CMK (cell line): ENCODE results near the gene TALDO1.

ENCODE experiments used
- DNase-seq: peaks from one replicate; pipeline ENCODE4 v3.0.0-alpha.2; 2010; ENCODE audit warnings: low read depth

Gene TALDO1

DNA sequence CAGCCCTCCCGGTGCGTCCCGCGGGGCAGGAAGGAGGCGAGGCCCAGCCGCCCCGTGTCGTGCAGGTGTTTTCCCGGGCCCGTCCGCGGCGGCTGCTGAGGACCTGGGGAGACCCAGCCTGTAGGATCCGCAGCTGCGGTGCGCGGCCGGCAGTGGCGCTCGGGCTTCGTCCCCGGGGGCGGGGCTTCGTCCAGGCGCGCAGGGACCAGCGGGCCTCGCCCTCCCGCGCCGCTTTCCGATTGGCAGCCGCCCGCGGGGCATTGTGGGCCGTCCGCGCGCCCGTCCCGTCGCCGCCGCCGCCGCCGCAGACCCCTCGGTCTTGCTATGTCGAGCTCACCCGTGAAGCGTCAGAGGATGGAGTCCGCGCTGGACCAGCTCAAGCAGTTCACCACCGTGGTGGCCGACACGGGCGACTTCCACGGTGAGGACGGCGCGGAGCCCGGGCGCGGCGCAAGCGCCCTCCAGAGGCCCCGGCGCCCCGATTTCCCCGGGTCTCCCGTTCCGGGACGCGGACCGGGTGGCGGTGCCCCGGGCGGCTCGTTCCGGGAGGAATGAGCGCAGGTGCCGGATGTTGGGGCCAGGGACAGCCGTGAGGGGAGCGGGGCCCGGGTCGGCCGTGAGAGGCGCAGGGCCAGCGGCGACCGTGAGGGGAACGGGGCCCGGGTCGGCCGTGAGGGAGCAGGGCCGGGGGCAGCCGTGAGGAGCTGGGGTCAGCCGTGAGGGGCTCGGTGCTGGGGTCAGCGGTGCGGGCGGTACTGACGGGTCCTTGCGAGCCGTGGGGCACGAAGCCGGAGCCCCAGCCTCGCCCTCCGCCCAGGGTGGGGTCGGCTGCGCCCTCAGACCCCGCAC lies at the start of gene TALDO1:
Gene TALDO1 (plus strand): TSS at position 307 of the 849 bp plus-strand sequence. CDS start 18 bp downstream, at position 325.
- DNase-seq = no peak

DNA sequence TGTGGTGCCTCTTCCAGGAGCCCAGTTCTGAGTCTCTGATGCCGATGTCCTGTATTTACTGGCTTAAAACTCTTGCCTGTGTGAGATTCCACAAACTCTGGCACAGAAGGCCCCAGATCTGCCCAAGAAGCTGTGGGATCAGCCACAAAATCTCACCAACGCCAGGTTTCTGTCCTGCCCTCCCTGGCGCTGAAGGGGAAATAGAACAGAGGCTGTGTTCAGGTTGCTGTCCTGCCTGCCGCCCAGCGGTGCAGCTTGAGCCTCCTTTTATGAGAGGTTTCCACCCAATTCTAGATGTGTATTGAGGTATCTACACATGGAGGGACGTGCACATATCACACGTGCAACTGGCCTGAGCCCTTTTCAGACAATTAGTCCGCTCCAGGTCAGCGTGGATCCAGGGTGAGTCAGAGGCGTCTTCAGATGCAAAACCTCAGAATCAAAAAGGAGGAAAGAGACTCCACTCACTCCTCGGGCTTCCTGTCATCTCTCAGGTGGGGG lies 49.4 kb upstream of the TALDO1 start:
- no peak for DNase-seq

DNA sequence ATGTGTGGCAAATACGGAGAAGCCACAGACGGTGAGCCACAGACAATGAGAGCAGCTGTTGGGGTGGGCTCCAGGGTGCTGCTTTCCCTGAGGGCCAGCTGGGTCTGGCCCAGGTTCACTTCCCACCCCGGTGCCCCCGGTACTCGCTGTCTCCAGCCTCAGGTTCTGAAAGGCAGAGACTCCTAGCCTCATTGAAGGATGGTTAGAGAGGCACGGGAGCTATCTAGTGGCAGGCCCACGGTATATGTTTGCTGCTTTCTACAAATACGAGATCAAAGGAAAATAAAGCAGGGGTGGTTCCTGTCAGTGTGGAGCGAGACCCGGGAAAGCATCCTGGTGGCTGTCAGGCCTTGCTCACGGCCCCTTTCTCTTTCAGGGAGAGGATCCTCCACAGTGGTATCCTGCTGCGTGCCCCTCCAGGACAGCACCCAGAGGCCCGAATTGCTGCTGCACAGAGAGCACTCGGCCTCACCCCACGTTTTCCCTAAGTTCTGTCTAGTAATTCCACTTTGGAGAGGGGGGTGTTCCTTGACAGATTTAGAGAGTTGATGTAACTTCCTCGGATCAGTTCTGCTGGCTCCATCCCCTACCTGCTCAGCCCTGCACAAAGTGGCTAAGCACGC lies 48.7 kb upstream of the TALDO1 start:
- DNase-seq = no peak

DNA sequence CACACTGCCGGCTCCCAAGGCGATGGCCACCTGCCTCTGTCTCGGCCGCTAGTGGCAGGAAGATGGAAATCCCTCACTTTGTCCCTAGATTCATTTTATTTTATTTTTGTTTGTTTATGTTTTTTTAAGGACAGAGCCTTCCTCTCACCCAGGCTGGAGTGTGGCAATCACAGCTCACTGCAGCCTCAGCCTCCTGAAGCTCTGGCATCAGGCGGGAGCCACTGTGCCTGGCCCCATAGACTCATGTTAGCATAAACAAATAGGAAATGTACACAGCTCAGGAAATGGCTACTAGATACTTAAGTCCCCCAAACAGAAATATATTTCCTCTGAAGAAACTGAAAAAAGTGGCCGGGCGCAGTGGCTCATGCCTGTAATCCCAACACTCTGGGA lies 48.2 kb upstream of the TALDO1 start:
- no peak for DNase-seq

DNA sequence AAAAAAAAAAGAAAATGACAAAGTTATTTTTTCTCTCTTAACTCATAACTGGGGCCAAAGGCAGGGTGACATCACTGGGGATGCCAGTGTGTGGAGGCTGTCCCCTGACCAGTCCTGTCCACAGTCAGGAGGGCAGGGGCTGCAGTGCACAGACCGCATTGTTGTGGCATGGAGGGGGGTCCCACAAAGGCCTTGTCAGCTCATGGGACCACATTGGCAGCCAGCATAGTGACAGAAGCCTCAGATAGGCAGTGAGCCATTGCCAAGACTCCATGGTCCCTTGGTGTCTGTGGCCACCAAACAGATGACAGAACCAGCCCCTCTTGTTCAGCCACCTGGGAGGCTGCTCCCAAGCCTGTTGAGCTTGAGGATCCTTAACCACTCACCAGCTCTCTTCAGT lies 47.5 kb upstream of the TALDO1 start:
- DNase-seq = no peak

DNA sequence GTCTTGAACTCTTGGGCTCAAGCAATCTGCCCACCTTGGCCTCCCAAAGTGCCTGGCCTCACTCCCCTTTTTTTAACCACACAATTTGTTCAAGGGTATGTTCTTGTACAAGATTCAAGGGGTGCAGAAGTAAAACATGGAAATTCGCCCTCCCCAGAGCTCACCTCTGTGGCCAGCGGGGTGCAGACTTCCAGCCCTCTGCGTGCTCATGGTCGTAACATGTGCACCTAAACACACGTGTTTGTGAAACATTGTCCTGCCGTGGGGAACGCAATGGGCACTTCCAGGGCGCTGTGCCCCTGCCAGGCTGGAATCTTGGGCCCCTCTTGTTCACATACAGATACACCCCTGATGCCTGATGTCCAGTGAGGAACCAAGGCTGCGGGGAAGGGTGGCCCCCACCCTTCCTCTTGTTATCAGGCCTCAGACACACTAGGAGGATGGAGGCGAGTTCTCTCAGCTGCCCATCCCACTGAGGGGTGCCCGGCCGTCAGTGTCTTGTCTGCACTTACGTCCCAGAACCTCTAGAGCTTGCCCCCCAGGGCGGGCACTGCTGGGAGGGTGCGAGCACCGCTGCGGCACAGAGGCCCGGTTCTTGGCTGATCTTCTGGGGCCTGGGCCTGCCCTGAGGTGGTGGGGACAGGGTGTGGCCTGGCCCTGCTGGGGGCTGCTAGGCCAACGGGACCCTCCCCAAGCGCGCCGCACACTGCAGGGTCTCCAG lies 45.4 kb upstream of the TALDO1 start:
- DNase-seq = no peak

DNA sequence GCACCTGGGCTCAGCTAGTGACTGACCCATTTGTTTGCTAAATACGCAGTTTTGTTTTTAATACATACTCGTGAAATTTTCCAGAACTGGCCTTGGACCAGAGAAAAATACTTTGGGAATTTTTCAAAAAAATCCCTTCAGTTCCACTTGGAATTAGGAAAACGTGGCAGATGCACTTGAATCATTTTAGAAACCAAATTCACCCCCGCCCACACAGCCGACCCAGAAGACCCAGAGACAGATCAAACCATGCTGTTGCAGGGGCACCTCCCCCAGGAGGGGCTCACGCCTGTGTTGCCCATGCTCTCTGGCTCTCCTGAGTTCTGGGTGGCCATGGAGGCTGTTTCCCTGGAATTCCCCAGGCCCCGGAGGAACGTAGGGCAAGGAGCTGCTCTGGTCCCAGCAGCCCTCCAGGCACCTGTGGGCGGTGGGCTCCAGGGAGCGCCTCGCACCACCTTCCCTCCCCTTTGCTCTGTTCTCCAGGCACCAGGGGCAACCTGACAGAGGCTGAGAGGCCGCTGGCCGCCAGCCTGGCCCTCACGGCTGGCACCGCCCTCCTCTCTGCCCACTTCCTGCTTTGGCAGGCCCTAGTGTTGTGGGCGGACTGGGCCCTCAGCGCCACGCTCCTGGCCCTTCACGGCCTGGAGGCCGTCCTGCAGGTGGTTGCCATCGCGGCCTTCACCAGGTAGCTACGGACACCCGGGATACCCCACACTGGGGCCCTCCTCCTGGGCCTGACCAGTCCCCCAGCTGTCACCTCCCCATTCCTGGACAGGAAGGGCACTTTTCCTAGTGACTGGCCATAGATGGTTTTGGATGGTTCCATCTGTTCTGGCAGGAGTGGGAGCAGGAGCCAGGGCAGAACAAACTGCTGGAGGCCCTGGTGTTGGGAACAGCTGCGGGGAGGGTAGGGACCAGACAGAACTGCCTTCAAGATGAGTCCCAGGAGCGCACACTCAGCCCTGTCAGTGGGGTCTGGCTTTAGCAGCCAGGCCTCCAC lies 44.5 kb upstream of the TALDO1 start:
- DNase-seq = no peak

DNA sequence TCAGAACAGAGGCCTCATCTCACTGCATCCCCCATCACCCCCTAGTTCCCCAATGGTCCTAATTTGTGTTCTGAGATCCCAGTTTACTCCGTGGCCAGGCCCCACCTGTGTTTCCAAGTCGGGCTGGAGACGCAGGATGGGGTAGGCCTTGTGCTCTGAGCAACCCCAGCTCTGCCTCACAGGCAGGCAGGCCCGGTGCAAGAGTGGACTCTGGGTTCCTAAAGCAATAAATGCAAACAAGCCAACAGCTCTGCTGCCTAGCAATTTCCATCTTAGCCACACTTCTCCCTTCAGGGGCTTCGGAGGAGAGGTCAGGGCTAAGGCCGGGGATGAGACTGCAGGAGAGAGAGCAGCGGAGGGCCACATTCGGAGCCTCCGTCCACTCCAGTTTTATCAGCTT lies 43.8 kb upstream of the TALDO1 start:
- DNase-seq = no peak

DNA sequence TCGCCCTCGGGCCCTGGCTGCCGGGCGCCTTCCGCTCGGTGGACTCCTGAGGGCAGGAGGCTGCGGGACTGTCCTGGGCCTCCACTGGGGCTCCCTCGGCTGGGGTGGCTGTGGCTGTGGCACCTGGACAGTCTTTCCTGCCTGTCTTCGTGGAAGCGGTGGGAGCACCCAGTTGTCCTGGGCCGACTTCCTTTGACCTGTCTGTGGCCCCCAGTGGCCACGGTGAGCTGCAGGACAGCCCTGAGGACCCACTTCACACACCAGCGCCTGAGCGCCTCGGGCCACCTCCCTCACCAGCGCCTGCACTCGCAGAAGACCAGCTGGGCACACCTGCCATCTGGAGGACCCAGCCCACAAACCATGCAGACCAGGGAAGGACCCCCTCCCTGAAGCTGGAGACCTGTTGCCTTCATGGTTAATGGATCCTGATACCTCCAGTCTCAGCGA lies 43.0 kb upstream of the TALDO1 start:
- no peak for DNase-seq

DNA sequence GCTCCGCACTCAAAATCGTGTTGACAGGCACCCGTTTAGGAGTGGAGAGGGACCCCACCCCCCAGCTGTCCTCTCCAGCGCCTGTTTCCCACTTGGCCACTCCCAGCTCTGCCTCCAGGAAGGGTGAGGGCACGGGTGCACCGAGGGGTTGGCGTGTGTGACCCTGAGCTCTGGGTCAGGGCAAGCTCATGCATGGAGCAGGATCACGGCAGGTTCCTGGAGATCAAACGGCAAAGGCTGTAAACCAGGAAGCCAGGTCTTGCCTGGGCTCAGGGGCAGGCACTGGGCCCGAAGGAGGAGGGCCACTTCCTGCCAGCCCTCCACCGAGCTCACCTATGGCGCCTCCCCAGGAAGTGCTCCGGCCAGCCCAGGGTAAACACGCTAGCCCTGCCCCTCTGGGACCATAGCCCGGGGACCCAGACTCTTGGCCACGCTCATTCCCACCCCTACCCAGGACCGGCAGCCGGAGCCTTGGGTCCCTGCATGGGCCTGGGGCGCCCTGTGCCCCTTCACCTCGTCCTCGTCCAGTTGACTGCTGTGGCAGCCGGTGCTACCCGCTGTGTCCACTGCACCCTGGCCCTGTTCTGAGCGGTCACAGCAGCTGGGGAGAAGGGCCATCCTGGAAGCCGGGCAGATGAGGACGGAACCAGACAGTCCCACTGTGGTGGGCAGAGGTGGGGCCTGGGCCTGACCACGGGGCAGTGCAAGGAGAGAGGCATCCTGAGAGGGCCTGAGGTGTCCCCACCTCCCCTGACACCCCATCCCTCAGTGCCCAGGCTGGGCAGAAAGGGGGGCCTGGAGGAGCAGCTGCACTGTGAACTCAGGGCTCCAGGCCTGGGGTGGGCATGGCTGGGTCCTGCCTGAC lies 42.3 kb upstream of the TALDO1 start:
- DNase-seq = no peak

DNA sequence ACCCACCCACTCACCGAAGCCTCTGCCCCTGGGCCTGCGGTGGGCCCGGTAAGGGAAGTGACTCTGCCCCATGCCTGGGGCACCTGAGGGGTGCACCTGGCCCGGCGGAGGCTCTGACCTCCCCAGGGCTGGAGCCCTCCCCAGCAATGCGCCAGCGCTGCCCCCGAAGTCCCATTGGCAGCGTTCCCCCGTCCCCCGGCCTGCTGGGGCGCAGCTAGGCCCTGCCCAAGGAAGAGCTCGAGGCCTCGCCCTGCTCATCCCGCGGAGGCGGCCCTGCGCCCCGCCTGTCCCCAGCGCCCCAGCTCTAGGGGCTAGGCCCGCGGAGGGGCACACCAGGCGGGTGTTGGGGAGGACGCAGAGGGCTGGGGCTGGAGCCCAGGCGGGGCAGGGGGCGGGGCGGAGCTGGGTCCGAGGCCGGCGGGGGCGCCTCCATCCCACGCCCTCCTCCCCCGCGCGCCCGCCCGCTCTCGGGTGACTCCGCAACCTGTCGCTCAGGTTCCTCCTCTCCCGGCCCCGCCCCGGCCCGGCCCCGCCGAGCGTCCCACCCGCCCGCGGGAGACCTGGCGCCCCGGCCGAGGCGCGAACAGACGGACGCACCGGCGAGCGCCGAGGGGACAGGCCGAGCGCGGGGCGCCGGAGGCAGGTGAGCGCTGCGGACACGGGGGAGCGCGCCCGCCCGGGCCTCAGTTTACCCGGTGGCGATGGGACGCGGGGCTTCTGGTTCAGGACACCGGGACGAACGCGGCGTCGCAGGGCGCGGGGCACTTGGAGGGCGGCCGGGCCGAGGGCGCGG lies 41.4 kb upstream of the TALDO1 start, which contains the start of gene EPS8L2:
Gene EPS8L2 (plus strand): TSS at position 586 of the 793 bp plus-strand sequence. CDS start 3,177 bp downstream, outside the sequence.
- DNase-seq = no peak

DNA sequence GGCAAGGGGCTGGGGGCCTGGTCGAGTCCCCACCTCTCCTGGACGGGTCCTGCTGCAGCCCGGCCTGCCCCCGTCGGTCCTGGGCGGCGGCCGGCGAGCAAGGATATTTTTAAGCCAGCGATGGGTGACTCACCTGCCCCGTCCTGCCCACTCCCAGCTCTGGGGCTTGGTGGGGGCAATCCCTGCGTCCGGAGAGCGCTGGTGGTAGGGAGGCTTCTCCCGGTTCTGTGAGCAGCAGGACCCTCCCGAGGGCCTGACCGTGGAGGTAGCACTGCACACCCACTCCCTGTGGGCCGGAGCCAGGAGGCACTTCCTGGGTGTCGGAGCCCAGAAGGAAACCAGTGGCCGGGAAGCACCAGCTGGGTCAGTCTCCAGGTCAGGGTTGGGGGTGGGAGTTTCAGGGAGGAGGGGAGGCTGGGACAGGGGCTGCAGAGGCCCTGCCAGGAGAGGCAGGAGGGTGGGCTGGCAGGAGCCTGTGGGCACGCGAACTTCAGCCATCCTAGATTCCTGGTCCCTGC lies 40.8 kb upstream of the TALDO1 start:
- DNase-seq = no peak

DNA sequence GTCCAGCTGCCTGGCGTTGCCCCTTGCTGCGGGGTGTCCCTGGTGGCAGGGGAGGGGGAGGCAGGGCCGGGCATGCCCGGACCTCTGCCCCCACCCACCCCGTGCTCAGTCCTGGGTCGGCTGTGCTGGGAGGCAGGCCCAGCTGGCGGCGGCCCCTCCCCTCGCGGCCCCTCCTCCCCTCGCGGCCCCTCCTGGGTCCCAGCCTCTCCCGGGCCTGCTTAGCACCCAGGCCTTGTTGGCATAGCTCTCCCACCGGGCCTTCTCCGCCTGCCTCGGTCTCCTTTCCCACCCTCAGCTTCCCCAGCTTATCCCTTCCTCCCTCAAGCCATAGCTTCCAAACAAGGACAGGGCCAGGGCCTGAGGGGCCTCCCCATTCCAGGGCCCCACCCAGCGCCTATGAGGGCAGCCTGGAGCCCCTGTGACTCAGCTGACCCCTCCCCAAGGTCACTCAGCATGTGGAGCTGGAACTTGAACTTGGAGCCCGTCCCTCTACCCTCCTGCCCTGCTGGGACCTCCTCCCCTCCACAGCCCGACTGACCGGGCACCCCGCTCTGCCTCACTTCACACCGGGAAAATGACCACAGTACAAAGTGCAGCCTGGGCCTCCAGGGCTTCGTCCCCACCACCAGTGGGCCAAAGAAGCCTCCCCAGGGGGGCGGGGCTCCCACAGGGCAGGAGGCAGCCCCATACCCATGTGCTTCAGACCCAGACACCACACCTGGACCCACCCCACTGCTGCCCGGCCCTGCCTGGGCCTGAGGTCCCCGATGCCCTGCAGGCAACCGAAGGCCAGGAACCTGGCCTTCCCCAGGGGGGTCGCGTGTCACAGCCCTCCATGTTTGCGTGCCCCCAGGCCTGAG lies 40.1 kb upstream of the TALDO1 start:
- DNase-seq = no peak

DNA sequence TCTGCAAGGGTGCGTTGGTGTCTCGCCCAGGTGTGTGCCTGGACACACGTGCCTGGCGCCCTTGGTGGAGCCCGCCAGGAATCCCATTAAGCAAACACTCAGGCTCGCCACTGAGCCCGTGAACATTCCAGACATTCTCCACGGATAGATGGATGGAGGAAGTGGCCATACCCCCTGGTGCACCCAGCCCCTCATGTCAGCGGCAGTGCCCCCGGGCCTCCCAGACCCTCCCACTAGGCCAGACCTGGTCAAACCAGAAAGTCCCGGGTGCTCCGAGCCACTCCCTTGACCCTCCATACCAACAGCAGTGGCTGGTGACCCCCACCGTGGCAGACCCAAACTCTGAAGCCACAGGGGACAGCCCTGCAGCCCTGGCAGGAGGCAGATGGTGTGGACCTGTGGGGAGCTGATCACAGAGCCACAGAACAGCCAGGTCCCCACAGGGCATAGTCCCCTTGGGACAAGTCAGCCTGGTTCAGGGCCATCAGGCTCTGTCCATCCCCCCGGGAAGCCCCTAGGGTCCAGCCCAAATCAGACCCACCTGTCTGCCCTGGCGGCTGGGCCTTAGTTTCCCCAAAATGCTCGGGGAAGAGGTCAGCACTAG lies 39.3 kb upstream of the TALDO1 start:
- DNase-seq = no peak

DNA sequence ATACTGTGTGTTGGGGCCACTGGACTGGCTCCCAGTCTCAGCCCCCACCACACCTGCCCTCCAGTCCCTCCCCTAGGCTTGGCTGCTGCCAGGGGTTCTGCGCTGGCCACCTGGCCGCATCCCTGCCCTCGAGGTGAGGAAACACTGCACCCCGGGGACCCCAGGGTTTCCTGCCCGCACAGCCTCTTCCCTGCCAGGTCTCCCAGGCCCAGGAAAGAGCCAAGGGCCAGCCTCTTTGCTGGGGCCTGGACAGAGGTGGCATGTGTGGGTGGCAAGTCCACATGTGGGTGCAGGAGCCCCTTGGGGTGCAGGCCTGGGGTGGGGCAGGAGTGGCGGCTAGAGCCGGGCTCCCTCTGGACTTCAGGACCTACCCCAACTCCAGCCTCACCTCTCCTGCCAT lies 38.8 kb upstream of the TALDO1 start:
- no peak for DNase-seq

DNA sequence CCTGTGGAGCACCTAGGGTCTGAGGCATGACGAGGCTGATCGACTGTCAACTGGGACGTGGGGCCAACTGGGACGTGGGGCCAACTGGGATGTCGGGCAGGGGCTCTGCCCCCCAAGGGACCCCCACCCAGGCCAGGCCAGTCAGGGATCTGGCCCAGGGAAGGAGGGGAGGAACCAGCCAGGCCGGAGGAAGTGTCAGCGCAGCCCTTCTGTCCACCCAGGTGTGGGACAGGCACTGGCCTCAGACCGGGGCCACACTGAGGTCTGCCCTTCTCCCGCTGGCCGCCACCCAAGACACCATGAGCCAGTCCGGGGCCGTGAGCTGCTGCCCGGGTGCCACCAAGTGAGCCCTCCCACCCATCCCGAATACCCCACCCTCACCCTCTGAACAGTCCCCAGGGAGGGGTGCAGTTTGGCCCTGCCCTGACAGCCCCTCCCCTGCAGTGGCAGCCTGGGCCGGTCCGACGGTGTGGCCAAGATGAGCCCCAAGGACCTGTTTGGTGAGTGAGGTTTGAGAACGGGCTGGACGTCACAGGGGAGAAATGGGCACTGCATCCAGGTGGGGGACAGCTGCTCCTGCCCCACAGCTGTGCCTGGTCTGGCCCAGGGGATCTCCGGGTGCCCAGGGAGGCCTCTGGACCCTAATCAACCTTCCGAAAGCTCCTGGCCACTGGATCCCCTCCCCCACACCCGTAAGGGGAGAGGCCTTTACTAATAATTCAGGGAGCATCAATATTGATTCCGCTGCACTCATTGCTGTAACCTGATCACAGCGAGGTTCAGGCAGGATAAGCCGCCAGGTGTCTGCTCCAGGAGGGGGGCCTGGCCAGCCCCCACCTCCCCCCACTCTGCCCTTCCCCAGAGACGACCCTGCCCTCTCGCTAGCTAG lies 37.9 kb upstream of the TALDO1 start:
- DNase-seq = no peak

DNA sequence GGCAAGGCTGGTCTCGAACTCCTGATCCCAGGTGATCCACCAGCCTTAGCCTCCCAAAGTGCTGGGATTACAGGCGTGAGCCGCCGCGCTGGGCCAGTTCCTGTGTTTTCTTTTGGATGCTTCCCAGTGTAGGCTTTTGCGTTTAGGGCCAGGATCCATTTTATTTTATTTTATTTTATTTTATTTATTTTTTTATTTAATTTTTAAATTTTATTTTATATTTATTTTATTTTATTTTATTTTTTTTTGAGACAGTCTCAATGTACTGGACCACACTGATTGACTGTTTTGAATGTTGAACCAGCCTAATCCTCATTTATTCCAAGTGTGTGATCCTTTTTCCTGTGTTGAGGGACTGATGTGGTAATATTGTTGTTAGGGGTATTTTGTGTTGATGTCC lies 32.8 kb upstream of the TALDO1 start:
- no peak for DNase-seq
